IPS-11a (cell line): Measurements from ENCODE around the gene CLCNKB.

Experiments
- H3K4me3 ChIP-seq: one replicate; pipeline ENCODE4 v1.5.1; 2013; ENCODE audit warnings: low read depth, low read length, control low read depth

Gene CLCNKB

DNA sequence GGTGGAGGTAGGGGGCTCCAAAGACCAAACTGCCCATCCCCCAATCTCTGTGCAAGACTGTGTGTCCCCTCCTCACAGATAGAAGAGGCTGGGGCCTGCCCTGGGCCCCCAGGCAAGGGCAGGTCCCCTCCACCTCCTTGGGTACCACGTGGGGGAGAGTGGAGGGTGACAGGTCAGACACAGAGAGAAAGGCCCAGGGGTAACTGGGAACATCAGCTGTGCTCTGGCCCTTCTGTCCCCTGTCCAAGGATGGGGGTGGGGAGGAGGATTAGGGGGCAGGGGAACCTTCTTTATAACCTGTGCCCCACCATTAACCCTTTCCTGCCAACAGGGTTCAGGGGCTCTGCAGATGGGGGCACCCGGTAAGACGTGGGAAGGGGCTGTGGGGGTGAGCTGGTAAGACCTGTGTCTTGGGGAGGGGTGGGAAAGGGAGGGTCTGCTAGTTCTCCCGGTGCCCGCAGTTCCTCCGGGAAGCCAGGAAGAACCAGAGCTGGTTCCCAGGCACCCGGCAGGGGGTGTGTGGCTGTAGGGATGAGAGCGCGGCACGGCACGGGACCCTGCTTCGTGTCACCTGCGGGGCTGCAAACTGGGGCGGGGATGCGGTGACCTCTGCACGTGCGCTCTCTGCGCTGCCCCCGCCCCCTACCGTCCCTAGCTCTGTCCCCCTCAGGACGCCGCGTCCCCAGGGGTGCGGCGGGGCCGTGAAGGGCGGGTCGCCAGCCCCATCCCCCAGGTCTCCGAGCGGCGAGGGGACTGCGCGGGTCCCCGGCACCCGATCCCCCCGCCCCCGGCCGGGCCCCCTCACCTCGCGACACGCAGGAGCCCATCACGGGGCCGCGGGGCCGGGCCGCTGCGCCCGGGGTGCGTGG, 29.3 kb downstream of the CLCNKB start:
- H3K4me3 ChIP-seq, result peak overlapping the region; percentile 30

DNA sequence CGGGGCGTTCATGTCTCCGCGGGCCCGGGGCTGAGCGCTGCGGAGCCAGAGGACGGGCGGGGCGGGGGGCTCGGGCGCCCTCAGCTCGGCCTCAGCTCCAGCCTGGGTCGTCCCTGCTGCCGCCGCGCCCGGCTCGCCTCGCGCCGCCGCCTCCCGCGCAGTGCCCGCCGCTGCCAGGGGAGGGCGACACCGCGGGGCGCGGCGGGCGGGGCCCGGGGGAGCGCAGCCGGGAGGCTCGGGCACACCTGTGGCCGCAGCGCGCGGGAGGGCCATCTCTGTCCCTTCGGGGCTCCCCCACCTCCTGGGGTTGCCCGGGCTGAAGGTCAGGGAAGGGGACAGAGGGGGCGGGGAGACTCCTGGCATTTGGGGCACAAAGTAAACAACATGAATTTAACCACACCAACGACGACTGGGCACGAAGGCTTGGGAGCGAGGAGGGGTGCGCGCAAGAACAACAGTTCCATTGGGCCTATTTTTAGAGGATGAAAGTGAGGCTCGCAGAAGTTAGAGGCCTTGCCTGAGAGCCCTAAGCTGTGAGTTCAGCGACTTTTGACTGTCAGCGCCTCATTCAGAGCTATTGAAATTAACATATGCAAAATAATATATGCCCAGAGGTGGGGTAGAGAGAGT, 30.0 kb downstream of the CLCNKB start, which contains the start of gene FAM131C:
Gene FAM131C, minus strand, starts transcription at position 162 of the 630 bp plus-strand sequence. CDS start 209 bp downstream, outside the sequence.
- peak within 1 kb of the TSS; percentile 30 for H3K4me3 ChIP-seq

GRCh38 chr1:16074217-16074616, 30.6 kb downstream of the CLCNKB start:
- no peak overlapping the region for H3K4me3 ChIP-seq

GRCh38 chr1:16075337-16076030, 31.9 kb downstream of the CLCNKB start:
- no peak overlapping the region for H3K4me3 ChIP-seq

GRCh38 chr1:16076031-16076864, 32.7 kb downstream of the CLCNKB start:
- no peak overlapping the region for H3K4me3 ChIP-seq

- H3K4me3 ChIP-seq, result no peak overlapping the region
Measured at GRCh38 chr1:16076865-16077238, 33.3 kb downstream of the CLCNKB start.

DNA sequence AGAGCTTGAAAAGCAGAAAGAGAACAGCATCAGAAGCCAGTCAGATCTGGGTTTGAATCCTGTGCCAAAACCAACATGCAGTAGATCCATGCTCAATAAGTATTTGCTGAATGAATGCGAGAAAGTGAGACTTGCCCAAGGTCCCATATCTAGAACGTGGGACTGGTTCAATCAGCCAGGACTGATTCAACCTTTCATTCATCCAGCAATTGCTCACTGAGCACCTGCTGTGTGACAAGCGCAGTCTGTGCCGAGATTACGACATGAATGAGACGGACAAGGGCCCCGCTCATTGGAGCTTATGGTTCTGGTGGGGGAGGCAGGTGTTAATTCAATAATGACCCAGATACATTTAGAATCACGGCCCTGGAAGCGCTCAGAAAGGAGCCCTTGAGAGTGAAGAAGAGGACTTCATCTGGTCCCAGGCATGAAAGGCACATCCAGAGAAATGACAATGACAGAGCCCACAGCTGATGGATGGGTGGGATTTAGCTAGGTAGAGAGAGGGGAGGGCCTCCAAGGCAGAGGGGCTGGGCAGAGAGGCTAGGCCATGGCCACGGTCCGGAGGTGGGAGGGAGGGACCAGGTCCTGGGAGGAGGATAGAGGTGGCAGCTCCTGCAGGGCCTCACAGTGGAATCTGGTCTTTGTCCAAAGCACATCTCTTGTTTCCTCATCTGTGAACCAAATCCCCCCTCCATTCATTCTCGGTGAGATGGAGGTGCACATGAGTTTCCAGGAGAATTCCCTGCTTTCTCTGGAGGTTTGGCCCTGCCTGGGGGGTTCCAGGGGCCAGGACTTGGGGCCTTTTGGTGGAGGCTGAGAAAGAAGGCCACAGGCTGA, 34.0 kb downstream of the CLCNKB start:
- no peak overlapping the region for H3K4me3 ChIP-seq

DNA sequence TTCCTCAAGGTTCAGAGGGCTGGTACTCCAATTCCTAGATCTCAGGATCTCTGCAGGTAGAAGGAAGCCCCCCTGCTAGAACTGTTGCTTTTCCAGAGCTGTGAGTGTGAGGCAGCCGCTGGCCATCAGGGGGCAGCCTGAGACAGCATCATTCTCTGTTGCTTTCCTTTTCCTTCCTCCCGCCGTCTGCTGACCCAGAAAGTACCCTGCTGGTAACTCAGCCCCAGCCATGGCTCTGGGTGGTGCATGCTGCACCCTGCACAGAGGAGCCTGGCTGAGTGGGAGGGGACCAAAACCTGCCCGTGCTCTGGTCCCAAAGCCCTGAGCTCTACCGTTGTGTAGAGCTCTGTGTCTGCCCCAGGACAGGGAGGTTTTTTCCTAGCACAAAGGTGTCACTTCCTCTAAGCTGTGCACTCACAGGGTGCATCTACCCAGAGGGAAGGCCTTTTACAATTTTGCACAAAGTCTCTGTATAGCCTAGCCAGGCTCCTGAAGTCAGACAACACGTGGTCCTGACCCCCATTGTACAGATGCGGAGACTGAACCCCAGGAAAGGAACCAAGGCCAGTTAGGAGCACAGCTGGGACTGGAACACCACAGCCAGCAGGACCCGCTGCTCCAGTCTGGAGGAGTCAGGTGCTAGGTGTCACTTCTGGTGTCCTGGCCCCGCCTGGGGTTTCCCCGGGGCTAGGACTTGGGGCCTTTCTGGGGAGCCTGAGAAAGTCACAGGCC, 35.5 kb downstream of the CLCNKB start:
- no peak overlapping the region for H3K4me3 ChIP-seq

- no peak overlapping the region for H3K4me3 ChIP-seq
Measured at GRCh38 chr1:16080422-16081150, 37.0 kb downstream of the CLCNKB start.

GRCh38 chr1:16081636-16082035, 38.1 kb downstream of the CLCNKB start:
- H3K4me3 ChIP-seq, result no peak overlapping the region

GRCh38 chr1:16082283-16083038, 38.9 kb downstream of the CLCNKB start:
- no peak overlapping the region for H3K4me3 ChIP-seq

- H3K4me3 ChIP-seq, result no peak overlapping the region
Measured at GRCh38 chr1:16083486-16083885, 39.9 kb downstream of the CLCNKB start.

- no peak overlapping the region for H3K4me3 ChIP-seq
Measured at GRCh38 chr1:16085522-16085921, 41.9 kb downstream of the CLCNKB start.

DNA sequence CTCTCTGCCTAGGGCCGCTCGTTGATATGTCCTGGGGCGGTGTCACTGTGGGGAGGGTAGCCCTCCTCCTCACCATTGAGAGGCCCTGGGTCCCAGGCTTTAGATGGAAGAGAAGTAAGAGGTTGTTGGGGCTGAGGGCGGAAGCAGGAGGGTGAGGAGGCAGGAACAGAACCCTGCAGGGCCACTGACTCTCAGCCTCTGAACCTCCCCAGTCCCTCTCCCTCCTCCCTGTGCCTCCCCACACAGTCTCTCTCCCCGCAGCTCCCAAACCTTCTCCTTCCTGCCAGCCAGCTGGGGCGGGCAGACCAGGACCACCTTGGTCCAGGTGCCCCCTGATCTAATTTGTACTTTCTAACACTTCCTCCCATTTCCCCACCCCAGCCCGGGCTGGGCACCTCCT, 44.2 kb downstream of the CLCNKB start:
- no peak overlapping the region for H3K4me3 ChIP-seq

DNA sequence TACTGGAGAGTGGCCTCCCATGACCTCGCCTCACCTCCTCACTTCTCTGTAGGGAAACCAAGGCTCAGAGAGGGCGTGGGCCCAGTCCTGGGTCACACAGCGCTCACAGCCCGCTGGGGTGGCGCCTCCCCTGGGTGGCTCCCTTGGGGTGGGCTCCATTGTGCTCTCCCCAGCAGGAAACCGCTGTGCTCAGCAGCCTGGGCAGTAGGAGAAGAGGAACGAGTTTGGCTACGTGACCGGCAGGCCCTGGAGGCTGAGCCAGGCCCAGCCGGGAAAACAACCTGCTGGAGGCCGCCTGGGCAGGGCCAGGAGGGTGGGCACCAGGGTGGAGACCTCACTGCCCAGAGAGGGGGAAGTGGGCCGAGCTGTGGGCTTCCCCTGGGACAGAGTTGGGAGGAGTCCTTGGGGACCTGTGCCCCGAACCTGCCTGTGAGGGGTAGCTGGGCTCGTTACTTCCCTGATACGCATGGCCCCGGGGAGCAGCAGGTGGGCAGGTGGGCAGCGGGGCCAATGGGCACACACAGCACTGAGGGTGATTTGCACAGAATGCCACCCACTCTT, 44.8 kb downstream of the CLCNKB start:
- H3K4me3 ChIP-seq, result no peak overlapping the region

DNA sequence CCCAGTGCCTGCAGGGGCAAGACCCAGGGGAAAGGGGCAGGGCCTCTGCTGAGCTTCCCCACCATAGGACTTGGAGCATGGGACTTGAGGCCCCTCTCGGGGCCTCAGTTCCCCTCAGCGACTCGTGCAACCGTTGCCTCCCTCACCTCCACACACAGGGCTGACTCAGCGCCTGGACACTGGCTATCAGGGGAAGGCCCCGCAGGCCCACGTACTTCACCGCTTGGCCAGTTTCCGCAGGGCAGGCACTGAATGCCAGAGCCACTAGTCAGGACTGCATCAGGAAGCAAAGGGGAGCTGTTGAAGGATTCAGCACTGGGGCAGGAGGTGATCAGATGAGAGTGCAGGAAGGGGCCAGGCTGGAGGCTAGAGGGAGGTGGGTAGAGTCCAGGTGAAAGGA, 45.4 kb downstream of the CLCNKB start:
- no peak overlapping the region for H3K4me3 ChIP-seq

DNA sequence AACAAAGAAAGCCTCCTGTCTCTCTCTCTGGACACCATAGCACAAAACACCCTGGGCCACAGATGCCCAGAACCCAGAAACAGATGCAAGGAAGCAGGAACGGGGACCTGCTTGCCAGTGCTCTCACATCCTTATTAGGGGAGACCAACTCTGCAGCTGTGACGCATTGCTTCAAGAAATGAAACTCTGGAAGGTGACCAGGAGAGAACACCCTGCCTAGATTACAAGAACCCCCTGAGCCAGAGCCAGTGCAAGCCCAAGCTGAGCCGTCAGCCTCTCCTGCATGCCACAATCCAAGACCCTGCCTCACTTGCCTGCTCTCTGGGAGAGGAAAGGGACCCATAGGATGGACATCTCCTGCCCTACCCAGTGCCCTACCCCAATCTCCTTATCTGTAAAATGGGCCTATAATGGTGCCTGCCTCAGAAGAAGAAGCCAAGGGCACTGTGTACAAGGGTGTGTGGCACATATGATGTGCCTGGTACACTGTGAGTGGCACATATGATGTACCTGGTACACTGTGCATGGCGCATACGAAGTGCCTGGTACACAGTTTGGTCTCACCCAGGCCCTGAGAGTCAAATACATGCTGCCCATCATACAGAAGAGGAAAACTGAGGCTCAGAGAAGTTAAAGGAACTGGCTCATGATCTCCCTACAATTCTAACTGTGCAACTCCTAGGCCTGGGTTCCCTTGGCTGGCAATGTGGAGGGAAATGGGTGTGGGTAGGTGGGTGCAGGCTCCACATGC, 46.7 kb downstream of the CLCNKB start:
- H3K4me3 ChIP-seq, result no peak overlapping the region
